HPDE6-E6E7 (cell line): ENCODE results near the gene RAB25.

ENCODE experiments used
- DNase-seq: peaks from one replicate; pipeline ENCODE4 v3.0.0; 2011; ENCODE audit warnings: missing footprints; ENCODE audit errors: extremely low spot score

Gene RAB25

GRCh38 chr1:156078728-156079127 is 17.8 kb downstream of the RAB25 start:
- no peak for DNase-seq

- DNase-seq = no peak
Observed at GRCh38 chr1:156079762-156080161, 18.8 kb downstream of the RAB25 start.

GRCh38 chr1:156080241-156080862 is 19.4 kb downstream of the RAB25 start:
- no peak for DNase-seq

GRCh38 chr1:156080863-156081179 is 19.9 kb downstream of the RAB25 start:
- no peak for DNase-seq

GRCh38 chr1:156081180-156081916 is 20.4 kb downstream of the RAB25 start:
- no peak for DNase-seq

- DNase-seq = no peak
Observed at GRCh38 chr1:156081917-156082308, 21.0 kb downstream of the RAB25 start.

GRCh38 chr1:156082309-156083091 is 21.5 kb downstream of the RAB25 start, which contains the start of gene MEX3A:
Gene MEX3A, minus strand, starts transcription at chr1:156082465. Its CDS starts 467 bp downstream, at chr1:156081998.
- DNase-seq = no peak

GRCh38 chr1:156083800-156084790 is 23.1 kb downstream of the RAB25 start:
- no peak for DNase-seq

GRCh38 chr1:156086256-156086662 is 25.3 kb downstream of the RAB25 start:
- no peak for DNase-seq

- DNase-seq = no peak
Observed at GRCh38 chr1:156089704-156090103, 28.7 kb downstream of the RAB25 start.

- DNase-seq = no peak
Observed at GRCh38 chr1:156090138-156090839, 29.3 kb downstream of the RAB25 start.

- DNase-seq = peak; percentile 74
Observed at GRCh38 chr1:156090840-156091188, 29.9 kb downstream of the RAB25 start.

- no peak for DNase-seq
Observed at GRCh38 chr1:156091610-156092009, 30.6 kb downstream of the RAB25 start.

GRCh38 chr1:156095906-156096508 is 35.0 kb downstream of the RAB25 start:
- no peak for DNase-seq

GRCh38 chr1:156096640-156097391 is 35.9 kb downstream of the RAB25 start:
- DNase-seq = peak; percentile 81

- DNase-seq = no peak
Observed at GRCh38 chr1:156097499-156098178, 36.7 kb downstream of the RAB25 start.

GRCh38 chr1:156098784-156099183 is 37.8 kb downstream of the RAB25 start:
- no peak for DNase-seq

GRCh38 chr1:156099282-156099681 is 38.3 kb downstream of the RAB25 start:
- DNase-seq = no peak
